Activated CD8-positive, alpha-beta T cell treated with anti-CD3 and anti-CD28 coated beads, Interleukin-2, amount 10 ng/mL, durations not matched to agents 7 days and 5 days (primary cell): Measurements from ENCODE around the gene SMARCC1. TPM values are rescaled to one million over a fixed set of nuclear protein-coding genes. Genes with fewer than 3 reads are reported as not detected.

Experiments used
- ATAC-seq: fragments of 150-1000 bp; cut with Tn5 transposase; one replicate; pipeline ENCODE4 v1.10.0; 2021; ENCODE audit warnings: moderate library complexity
- CTCF ChIA-PET: fragments of 350-600 bp; sonication (Branson Sonifier 250); formaldehyde crosslinking; loops from one replicate; lab custom pipeline; 2021; ENCODE audit warnings: antibody characterized with exemption; lab: Charles Lee
- POLR2A ChIA-PET: fragments of 350-600 bp; sonication (Branson Sonifier 250); formaldehyde crosslinking; loops from one replicate; lab custom pipeline; 2021; ENCODE audit warnings: antibody characterized with exemption; lab: Charles Lee
- DNase-seq: peaks from one replicate; pipeline ENCODE4 v3.0.0-alpha.2; 2020
- H3K27ac Mint-ChIP-seq: one replicate; pipeline ENCODE4 v1.8.0; 2021; ENCODE audit warnings: mild to moderate bottlenecking, mixed read lengths
- H3K27me3 Mint-ChIP-seq: one replicate; pipeline ENCODE4 v1.8.0; 2021; ENCODE audit warnings: low read depth, mixed read lengths
- H3K36me3 Mint-ChIP-seq: one replicate; pipeline ENCODE4 v1.8.0; 2021; ENCODE audit warnings: low read depth, mixed read lengths
- H3K4me1 Mint-ChIP-seq: one replicate; pipeline ENCODE4 v1.8.0; 2021; ENCODE audit warnings: low read depth, mixed read lengths
- H3K4me3 Mint-ChIP-seq: one replicate; pipeline ENCODE4 v1.8.0; 2021; ENCODE audit warnings: mild to moderate bottlenecking, mixed read lengths
- H3K9me3 Mint-ChIP-seq: one replicate; pipeline ENCODE4 v1.8.0; 2022; ENCODE audit warnings: mixed read lengths; ENCODE audit not compliant: insufficient read depth
- total RNA-seq, 2 experiments: library from RNA; stranded (reverse); gene quantifications; one replicate each; pipeline ENCODE4 v1.2.3, GENCODE V29; 2021

SMARCC1 gene
- total RNA-seq, 2 experiments from 2014 or later: 76.4 to 98.1 TPM

DNA sequence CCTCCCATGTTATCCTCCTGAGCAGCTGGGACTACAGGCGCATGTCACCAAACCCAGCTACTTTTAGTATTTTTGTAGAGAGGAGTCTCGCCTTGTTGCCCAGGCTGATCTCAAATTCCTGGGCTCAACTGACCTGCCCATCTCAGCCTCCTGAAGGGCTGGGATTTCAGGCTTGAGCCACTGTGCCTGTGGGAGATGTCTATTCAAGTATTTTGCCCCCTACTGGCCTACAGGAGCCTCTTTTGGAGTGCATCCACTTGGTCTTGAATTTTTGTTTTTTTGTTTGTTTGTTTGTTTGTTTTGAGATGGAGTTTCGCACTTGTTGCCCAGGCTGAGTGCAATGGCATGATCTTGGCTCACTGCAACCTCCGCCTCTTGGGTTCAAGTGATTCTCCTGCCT lies 18.0 kb upstream of the SMARCC1 start:
- no peak for DNase-seq
- Mint-ChIP-seq H3K4me3 (no peak overlapping the region), H3K9me3 (no peaks in the 10 kb centered on the region), H3K27me3 (peaks cover 2% of the 10 kb centered on the region), H3K36me3 (no peaks in the 10 kb centered on the region), H3K27ac (no peak overlapping the region), H3K4me1 (peaks cover 22% of the 10 kb centered on the region)
- ChIA-PET POLR2A (no interaction called here), CTCF (interaction anchor here (1.3 kb wide), 2 partner anchors 175 to 277 kb away, joined by 3 read pairs; no protein-coding TSS in a partner anchor)
- no peak for ATAC-seq

DNA sequence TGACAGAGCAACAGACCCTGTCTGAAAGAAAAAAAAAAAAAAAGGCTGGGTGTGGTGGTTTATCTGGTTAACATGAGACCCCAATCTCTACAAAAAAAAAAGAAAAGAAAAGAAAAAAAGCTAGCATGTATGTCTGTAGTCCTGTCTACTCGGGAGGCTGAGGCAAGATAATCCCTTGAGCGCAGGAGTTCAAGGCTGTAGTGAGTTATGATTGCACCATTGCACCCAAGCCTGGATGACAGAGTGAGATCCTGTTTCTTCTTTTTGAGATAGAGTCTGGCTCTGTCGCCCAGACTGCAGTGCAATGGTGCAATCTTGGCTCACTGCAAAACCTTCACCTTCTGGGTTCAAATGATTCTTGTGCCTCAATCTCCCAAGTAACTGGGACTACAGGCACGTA lies 12.9 kb upstream of the SMARCC1 start:
- no peak for DNase-seq
- no peaks in the 10 kb centered on the region for H3K36me3 Mint-ChIP-seq
- ATAC-seq: no peak
- peaks cover 2% of the 10 kb centered on the region for H3K27me3 Mint-ChIP-seq
- POLR2A ChIA-PET: interaction anchor here (0.6 kb wide), 1 partner anchor 21 kb away, joined by 3 read pairs; no protein-coding TSS in a partner anchor
- H3K9me3 Mint-ChIP-seq: no peaks in the 10 kb centered on the region
- no peak overlapping the region for H3K4me3 Mint-ChIP-seq
- no peaks in the 10 kb centered on the region for H3K4me1 Mint-ChIP-seq
- CTCF ChIA-PET: interaction anchor here (1.1 to 1.4 kb wide), 2 partner anchors 43 to 272 kb away, joined by 3 read pairs; no protein-coding TSS in a partner anchor
- H3K27ac Mint-ChIP-seq: no peak overlapping the region

DNA sequence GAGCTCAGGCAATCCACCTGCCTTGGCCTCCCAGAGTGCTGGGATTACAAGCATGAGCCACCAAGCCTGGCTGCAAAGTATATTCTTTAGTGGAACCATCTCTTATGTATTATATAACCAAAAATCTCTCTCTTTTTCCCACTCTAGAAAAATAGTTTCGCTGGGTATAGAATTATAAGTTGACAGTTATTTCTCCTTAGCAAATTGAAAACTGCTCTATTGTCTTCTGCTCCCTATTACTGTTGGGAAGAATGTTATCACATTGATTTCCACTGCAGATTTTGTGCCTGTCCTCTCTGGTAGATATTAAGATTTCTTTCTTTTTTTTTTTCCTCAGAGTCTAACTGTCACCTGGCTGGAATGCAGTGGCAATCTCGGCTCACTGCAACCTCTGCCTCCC lies 11.0 kb upstream of the SMARCC1 start:
- no peak for DNase-seq
- H3K4me3 Mint-ChIP-seq: no peak overlapping the region
- no peak overlapping the region for H3K27ac Mint-ChIP-seq
- ChIA-PET CTCF (no interaction called here), POLR2A (no interaction called here)
- H3K4me1 Mint-ChIP-seq: peaks cover 2% of the 10 kb centered on the region
- ATAC-seq: no peak
- no peaks in the 10 kb centered on the region for H3K36me3 Mint-ChIP-seq
- H3K27me3 Mint-ChIP-seq: peaks cover 2% of the 10 kb centered on the region
- H3K9me3 Mint-ChIP-seq: no peaks in the 10 kb centered on the region

- ChIA-PET CTCF (interaction anchor here (4.8 kb wide), 1 partner anchor 268 kb away, joined by 42 read pairs; no protein-coding TSS in a partner anchor), POLR2A (no interaction called here)
- no peaks in the 10 kb centered on the region for H3K36me3 Mint-ChIP-seq
- no peaks in the 10 kb centered on the region for H3K27me3 Mint-ChIP-seq
- no peak for DNase-seq
- H3K9me3 Mint-ChIP-seq: no peaks in the 10 kb centered on the region
- H3K4me1 Mint-ChIP-seq: peaks cover 2% of the 10 kb centered on the region
- H3K27ac Mint-ChIP-seq: no peak overlapping the region
- H3K4me3 Mint-ChIP-seq: no peak overlapping the region
- ATAC-seq: no peak
These were observed 9.6 kb upstream of the SMARCC1 start for GRCh38 chr3:47791193-47791855.

- DNase-seq (no peak), ATAC-seq (no peak)
- Mint-ChIP-seq H3K36me3 (peaks cover 5% of the 10 kb centered on the region), H3K4me3 (no peak overlapping the region), H3K9me3 (no peaks in the 10 kb centered on the region), H3K27ac (no peak overlapping the region), H3K4me1 (peaks cover 23% of the 10 kb centered on the region), H3K27me3 (no peaks in the 10 kb centered on the region)
- ChIA-PET CTCF (interaction anchor here (1.0 kb wide), 1 partner anchor 362 kb away, joined by 3 read pairs; no protein-coding TSS in a partner anchor), POLR2A (no interaction called here)
These were observed 2.0 kb upstream of the SMARCC1 start for GRCh38 chr3:47783673-47784072.

GRCh38 chr3:47782446-47783308 lies 984 bp upstream of the SMARCC1 start:
- Mint-ChIP-seq H3K36me3 (peaks cover 5% of the 10 kb centered on the region), H3K4me1 (peaks cover 21% of the 10 kb centered on the region), H3K4me3 (peak overlapping the region; percentile 94), H3K9me3 (no peaks in the 10 kb centered on the region), H3K27me3 (no peaks in the 10 kb centered on the region), H3K27ac (peak overlapping the region; percentile 99)
- CTCF ChIA-PET: interaction anchor here (1.0 kb wide), 1 partner anchor 361 kb away, joined by 3 read pairs; no protein-coding TSS in a partner anchor
- ATAC-seq: no peak
- POLR2A ChIA-PET: interaction anchor here (1.5 kb wide), 1 partner anchor 307 kb away, joined by 3 read pairs; the partner anchor contains the start of gene SCAP
- DNase-seq: no peak

GRCh38 chr3:47780741-47781684 lies 680 bp downstream of the SMARCC1 start:
- H3K27ac Mint-ChIP-seq: peak overlapping the region; percentile 99
- peak; percentile 51 for ATAC-seq
- ChIA-PET CTCF (interaction anchor here (1.0 to 1.8 kb wide), 3 partner anchors 111 to 360 kb away, joined by 3 to 4 read pairs (median 3); no protein-coding TSS in a partner anchor), POLR2A (interaction anchor here (0.6 to 1.5 kb wide), 6 partner anchors 21 to 400 kb away, joined by 3 to 5 read pairs (median 4); partner anchors contain the start of genes DHX30, PTPN23 and SCAP)
- H3K36me3 Mint-ChIP-seq: peaks cover 5% of the 10 kb centered on the region
- DNase-seq: peak; percentile 68
- peak overlapping the region; percentile 94 for H3K4me3 Mint-ChIP-seq
- peaks cover 21% of the 10 kb centered on the region for H3K4me1 Mint-ChIP-seq
- H3K9me3 Mint-ChIP-seq: no peaks in the 10 kb centered on the region
- no peaks in the 10 kb centered on the region for H3K27me3 Mint-ChIP-seq

GRCh38 chr3:47778746-47779145 lies 2.9 kb downstream of the SMARCC1 start:
- Mint-ChIP-seq H3K27me3 (no peaks in the 10 kb centered on the region), H3K27ac (no peak overlapping the region), H3K4me1 (peaks cover 23% of the 10 kb centered on the region), H3K36me3 (peaks cover 8% of the 10 kb centered on the region), H3K4me3 (no peak overlapping the region), H3K9me3 (no peaks in the 10 kb centered on the region)
- ChIA-PET CTCF (interaction anchor here (0.7 to 1.0 kb wide), 2 partner anchors 266 to 450 kb away, joined by 3 read pairs; no protein-coding TSS in a partner anchor), POLR2A (interaction anchor here (0.7 kb wide), 1 partner anchor 179 kb away, joined by 10 read pairs; no protein-coding TSS in a partner anchor)
- DNase-seq (no peak), ATAC-seq (no peak)

GRCh38 chr3:47772788-47773187 lies 8.9 kb downstream of the SMARCC1 start:
- CTCF ChIA-PET: no interaction called here
- DNase-seq: no peak
- POLR2A ChIA-PET: interaction anchor here (0.6 kb wide), 1 partner anchor 1920 kb away, joined by 3 read pairs; no protein-coding TSS in a partner anchor
- Mint-ChIP-seq H3K27me3 (no peaks in the 10 kb centered on the region), H3K4me3 (no peak overlapping the region), H3K9me3 (no peaks in the 10 kb centered on the region), H3K27ac (no peak overlapping the region), H3K36me3 (peaks cover 18% of the 10 kb centered on the region), H3K4me1 (peaks cover 3% of the 10 kb centered on the region)
- ATAC-seq: no peak

DNA sequence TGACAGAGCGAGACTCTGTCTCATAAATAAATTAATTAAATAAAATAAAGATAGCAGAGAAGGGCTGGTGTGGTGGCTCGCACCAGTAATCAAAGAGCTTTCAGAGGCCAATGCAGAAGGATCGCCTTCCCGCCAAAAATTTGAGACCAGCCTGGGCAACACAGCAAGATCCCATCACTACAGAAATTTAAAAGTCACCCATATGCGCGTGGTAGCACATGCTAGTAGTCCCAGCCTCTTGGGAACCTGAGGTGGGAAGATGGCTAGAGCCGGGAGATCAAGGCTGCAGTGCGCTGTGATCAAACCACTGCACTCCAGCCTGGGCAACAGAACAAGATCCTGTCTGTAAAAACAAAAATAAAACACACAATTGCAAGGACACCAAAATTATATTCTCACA lies 9.6 kb downstream of the SMARCC1 start:
- Mint-ChIP-seq H3K4me3 (no peak overlapping the region), H3K36me3 (peaks cover 18% of the 10 kb centered on the region), H3K4me1 (peaks cover 3% of the 10 kb centered on the region), H3K27me3 (no peaks in the 10 kb centered on the region), H3K9me3 (no peaks in the 10 kb centered on the region), H3K27ac (no peak overlapping the region)
- ATAC-seq (no peak), DNase-seq (no peak)
- ChIA-PET CTCF (no interaction called here), POLR2A (no interaction called here)

GRCh38 chr3:47766186-47766585 lies 15.5 kb downstream of the SMARCC1 start:
- Mint-ChIP-seq H3K27me3 (no peaks in the 10 kb centered on the region), H3K4me3 (no peak overlapping the region)

More at GRCh38 chr3:47766186-47766585, 15.5 kb downstream of the SMARCC1 start:
- Mint-ChIP-seq H3K4me1 (peaks cover 4% of the 10 kb centered on the region), H3K9me3 (no peaks in the 10 kb centered on the region), H3K36me3 (peaks cover 22% of the 10 kb centered on the region), H3K27ac (no peak overlapping the region)
- ATAC-seq: no peak
- ChIA-PET POLR2A (no interaction called here), CTCF (no interaction called here)
- DNase-seq: no peak
